ENCODE results near the gene MYL6. TPM values are rescaled to one million over a fixed set of nuclear protein-coding genes. Genes with fewer than 3 reads are reported as not detected.

MYL6 gene
- total RNA-seq, 4 donors from 2014 or later: 1,882 to 4,580 (median 2,293) TPM

DNA sequence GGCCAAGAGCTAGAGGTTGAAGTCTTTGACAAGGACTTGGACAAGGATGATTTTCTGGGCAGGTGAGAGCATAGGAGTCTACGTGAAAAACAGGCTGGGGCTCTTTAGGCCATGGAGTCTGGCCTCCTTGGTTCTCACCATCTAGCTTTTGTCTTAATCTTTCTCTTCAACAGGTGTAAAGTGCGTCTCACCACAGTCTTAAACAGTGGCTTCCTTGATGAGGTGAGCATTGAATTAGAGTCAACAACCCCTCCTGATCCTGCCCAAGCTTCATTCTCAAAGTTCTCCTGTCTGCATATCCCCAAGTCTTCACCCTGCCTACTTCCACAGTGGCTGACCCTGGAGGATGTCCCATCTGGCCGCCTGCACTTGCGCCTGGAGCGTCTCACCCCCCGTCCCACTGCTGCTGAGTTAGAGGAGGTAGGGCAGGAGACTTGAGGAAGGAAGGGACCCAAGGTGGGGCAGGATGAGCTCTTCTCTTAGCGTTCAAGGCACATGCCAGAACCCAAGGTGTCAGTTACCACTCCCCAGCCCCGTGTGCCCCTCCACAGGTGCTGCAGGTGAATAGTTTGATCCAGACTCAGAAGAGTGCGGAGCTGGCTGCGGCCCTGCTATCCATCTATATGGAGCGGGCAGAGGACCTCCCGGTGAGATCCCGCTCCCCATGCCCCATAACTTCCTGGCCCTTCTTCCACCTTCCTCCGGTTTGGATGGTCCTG is 20.1 kb upstream of the MYL6 start:
- TF ChIP-seq, protein P1, sequence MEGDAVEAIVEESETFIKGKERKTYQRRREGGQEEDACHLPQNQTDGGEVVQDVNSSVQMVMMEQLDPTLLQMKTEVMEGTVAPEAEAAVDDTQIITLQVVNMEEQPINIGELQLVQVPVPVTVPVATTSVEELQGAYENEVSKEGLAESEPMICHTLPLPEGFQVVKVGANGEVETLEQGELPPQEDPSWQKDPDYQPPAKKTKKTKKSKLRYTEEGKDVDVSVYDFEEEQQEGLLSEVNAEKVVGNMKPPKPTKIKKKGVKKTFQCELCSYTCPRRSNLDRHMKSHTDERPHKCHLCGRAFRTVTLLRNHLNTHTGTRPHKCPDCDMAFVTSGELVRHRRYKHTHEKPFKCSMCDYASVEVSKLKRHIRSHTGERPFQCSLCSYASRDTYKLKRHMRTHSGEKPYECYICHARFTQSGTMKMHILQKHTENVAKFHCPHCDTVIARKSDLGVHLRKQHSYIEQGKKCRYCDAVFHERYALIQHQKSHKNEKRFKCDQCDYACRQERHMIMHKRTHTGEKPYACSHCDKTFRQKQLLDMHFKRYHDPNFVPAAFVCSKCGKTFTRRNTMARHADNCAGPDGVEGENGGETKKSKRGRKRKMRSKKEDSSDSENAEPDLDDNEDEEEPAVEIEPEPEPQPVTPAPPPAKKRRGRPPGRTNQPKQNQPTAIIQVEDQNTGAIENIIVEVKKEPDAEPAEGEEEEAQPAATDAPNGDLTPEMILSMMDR (IDR thresholded peaks at IDR 0.05; ENCODE audit: low read depth): no peak

DNA sequence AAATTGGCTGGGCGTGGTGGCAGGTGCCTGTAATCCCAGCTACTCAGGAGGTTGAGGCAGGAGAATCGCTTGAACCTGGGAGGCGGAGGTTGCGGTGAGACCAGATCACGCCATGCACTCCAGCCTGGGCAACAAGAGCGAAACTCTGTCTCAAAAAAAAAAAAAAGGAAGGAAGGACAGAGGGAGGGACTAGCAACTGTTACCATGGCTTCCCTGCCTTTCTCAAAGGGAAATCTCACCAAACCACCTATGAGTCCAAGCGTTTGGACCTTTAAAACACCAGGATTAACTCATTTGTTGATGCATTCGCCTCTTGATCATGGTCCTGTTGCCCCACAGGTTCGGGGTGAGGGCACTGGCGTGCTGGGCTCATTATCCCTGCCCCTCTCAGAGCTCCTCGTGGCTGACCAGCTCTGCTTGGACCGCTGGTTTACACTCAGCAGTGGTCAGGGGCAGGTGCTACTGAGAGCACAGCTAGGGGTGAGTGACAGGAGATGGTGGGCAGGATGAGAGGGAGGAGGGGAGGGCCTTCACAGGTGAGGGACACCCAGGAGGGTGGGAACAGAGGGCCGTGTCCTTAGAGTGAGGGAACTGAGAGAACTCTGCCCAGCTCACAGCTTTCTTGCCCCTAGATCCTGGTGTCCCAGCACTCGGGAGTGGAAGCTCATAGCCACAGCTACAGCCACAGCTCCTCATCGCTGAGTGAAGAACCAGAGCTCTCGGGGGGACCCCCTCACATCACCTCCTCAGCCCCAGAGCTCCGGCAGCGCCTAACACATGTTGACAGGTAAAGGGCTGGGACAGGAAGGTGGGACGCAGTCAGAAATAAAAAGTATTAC is 16.0 kb upstream of the MYL6 start:
- TF ChIP-seq, protein P1 (IDR thresholded peaks at IDR 0.05; ENCODE audit: low read depth): no peak

DNA sequence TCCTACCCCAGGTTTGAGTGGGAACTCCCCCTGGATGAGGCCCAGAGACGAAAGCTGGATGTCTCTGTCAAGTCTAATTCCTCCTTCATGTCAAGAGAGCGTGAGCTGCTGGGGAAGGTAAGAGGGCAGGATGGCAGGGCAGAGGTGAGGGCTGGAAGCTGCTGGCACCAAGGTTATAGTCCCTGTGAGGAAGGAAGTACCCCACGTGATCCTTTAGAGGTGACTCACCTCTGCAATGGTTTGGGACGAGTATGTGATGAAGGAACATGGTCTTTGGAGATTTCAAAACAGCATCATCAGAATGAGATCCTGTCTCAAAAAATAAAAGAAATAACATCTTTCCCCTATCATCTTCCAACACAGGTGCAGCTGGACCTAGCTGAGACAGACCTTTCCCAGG is 14.9 kb upstream of the MYL6 start:
- TF ChIP-seq, protein P1 (IDR thresholded peaks at IDR 0.05; ENCODE audit: low read depth): no peak

DNA sequence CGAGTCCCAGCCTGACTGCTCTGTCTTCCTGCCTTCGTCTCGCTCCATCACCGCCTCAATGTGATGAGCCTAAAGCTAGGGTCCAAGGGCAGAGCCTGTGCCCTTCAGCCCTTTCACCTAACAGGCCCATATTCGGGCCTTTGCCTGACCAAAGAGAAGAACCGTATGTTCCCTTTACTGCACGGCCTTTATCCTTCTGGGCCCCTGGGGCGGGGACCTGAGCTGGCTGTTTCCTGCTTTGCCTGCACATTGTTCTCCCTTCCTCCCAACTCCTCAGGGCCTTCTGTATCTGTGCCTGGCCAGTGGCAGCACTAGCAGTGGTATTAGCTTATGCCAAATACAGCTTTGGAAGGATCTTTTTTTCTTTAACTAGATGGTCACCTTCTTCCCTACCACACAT is 14.3 kb upstream of the MYL6 start:
- TF ChIP-seq, protein P1 (IDR thresholded peaks at IDR 0.05; ENCODE audit: low read depth): no peak

DNA sequence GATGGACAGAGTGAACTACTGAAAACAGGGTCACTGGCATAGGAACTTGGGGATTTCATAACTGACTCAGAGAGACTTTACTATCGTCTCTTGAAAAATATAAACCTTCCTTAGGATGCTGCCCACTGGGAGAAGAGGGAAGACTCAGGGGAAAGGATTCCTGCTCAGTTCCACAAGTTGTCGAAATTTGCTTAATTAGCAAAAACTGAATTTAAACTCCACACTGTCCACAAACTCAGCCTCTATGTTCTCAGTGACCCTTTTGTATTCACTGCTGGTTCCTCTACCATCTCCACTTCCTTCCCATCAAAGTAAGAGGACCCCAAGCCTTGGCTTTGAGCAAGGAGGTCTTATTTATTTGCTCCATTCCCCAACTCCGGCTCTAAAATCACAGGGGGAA is 12.9 kb upstream of the MYL6 start:
- TF ChIP-seq, protein P1 (IDR thresholded peaks at IDR 0.05; ENCODE audit: low read depth): no peak

DNA sequence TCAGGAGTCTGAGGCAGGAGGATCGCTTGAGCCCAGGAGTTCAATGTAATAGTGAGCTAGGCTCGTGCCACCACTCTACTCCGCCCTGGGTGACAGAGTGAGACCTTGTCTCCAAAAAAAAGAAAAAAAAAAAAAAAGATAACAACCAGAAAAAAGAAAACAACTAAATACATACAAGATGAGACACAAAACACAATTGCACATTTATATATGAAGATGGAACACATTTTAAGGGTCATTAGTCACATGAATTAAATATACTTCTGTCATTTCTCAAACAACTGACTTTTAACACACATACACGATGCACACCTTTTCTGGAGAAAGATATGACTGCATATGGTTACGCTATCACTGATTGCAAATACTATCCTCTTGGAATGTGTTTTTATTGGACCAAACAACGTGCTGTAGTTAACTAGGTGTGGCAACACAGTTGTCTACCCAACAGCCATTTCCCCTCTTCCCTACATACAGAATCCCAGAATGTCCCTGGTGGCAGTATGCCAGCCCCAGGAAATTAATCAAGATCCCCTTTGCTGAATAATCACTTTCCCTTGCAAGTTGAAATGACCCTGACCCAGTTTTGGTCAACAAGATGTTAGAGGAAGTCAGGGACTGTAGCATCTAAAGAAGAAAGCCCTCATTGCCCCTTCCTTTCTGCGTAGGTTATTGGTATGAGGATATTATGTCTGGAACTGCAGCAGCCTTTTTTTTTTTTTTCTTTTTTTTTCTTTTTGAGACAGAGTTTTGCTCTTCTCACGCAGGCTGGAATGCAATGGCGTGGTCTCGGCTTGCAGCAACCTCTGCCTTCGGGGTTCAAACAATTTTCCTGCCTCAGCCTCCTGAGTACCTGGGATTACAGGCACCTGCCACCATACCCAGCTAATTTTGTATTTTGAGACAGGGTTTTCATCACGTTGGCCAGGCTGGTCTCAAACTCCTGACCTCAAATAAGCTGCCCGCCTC is 11.4 kb upstream of the MYL6 start:
- TF ChIP-seq, protein P1 (IDR thresholded peaks at IDR 0.05; ENCODE audit: low read depth): no peak
